Effector CD8-positive, alpha-beta T cell (primary cell): ENCODE data around the gene SBNO2.

ENCODE experiments used
- DNase-seq: peaks from one replicate; lab custom pipeline; 2025; lab: John Stamatoyannopoulos, UW

The SBNO2 gene

DNA sequence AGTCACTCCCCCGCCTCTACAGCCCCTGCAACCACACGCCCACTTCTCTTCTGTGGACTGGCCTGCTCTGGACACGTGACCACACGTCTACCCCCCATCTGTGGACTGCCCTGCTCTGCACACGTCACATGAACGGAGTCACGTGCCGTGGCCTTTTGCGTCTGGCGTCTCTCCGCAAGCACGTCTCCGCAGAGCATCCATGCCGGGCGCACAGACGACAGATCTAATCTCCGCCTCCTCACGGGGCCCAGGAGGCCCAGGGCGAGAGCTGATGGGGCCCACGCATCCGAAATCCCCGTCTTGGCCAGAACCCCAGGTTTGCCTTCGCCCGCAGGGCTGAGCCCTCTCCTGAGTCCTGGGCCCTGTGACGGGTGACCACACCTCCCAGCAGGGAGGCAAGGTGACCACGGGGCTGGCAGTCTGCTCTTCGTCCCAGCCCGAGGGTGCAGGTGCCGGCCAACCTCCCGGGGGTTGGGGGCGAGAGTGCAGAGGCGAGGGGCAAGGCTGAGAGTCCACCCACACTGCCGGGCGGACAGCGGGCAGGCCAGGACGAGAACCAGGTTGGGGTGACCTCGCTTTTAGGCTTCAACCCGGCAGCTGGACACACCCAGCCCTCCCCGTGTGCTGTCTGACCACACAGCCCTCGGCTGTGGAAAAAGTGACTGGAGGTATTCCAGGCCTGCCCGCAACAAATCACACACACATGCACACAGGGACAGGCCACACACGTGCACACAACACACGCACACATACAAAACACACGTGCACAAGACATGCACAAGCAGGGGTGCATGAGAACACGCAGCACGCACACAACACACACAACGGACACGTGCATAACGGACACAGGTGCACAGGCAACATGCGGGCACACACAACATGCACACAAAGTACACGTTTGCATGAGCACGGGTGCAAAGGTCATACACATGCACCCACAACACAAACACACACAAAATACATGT lies 3.9 kb downstream of the SBNO2 start:
- no peak for DNase-seq

DNA sequence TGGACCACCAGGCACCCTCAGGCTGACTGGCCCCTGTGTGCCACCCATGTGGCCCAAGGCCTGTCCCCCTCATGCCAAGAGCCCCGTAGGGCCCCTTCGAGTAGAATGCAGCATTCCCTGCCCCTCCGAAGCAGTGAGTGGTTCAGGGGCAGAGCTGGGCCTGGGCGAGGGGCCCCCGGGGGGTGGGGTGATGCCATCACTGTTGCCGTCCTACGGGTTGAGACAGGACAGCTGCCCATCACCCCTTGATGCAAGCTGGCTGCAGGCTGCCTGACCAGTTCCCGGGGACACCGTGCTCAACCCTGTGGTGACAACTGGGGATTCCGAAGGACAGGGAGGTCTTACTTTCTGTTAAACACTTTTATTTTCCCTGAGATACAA lies 4.7 kb downstream of the SBNO2 start:
- DNase-seq, result no peak

DNA sequence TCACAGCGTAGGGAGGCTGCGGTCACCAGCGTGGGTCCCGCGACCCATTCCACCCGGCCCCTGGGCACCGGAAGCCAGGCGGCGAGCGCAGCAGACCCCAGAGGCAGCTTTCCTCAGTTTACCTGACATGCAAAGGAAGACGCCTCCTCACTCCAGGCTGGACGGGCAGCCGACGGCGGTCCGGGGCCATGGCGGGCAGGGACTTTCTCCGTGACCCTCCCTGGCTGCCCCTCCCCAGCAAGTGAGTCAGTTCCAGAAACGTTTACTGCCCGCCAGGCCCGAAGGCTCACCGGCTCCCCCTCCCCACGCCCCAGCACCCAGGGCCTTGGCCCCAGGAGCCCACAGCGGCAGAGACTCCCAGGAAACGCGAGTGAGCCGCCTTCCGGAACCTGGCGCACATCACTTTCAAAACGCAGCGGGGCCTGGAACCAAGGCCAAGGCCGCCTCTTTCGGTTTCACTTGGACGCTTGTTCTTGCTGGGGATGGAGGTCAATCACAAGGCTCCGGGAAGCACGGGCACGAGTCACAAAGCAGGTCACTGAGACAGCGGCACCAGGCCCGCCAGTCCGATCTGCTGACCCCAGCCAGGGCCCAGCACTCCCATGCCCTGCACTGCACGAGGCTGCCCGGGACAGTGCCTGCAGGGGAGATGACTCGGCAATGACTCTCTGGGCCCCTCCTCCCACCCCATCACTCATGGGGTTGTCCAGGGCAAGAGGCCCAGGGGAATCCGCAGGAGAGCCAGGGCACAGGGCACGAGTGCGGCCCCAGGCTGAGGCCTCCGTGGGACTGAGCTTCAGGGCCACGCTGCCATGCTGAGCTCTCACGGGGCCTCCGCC lies 5.3 kb downstream of the SBNO2 start:
- no peak for DNase-seq

DNA sequence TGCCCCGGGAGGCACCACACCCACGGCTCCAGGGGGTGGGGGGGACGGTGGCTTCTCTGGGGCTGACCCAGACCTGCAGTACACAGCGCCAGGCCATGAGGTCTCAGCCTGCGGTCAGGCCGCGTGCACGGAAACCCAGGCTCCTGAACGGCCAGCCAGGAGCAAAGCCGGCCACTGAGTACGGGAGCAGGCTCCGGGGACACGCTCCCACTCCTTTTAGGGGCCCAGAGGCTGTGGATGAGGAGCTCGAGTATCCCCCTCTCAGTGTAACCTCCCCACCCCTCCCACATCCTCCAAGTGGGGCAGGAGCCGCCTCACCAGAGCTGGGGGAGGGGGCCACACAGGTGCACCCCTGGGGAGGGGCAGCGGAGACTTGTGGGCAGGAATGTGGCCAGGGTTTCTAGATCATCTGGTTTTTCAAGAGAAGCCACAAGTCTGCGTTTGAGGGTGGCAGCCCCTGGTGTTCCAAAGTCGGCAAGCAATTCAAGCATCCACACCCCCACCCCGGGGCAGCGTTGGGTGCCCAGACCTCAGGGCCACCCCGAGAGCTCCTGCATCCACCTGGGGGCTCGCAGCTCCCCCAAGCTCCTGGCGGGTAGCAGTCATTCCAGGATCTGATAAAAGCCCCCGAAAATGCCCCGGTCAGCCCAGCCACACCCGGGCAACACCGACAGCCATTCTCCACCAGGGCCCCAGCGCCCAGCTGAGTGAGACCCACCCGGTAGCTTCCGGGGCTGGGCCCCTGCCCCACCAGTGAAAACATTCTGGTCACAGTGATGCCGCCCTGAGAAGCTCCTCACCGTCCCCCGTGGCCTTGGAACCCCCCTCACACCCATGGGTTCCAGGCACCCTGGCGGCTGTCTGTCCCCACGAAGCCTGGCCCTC lies 6.1 kb downstream of the SBNO2 start:
- DNase-seq, result no peak

DNA sequence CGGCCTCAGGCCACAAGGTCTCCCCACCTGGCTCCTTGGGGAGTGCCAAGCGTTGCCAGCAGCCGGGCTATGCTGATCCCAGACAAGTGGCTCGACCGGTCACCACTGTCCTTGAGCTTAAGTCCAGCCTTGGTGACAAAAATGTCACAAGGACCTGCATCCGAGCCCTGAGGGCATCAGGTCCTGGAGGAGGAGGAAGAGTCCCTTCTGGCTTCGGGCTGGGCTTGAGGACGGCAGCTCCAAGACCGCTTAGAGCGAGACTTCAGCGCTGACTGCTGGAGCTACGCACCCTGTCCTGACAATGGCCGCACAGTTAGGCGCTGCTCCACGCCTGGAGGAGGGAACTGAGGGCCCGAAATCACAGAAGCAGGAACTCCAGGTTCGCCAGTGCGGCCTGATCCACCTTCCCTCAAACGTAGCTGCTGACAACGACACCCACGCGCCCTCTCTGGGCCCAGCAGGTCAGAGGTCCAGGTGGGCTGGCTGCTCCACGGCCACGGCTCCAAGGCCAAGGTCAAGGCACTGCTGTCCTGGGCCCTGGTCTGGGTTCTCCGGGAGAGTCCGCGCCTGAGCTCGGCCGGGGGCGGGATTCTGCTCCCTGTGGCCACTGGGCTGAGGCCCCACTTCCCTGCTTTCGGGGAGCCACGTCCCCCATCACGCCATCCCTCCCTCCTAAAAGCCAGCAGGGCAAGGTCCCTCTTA lies 7.0 kb downstream of the SBNO2 start:
- no peak for DNase-seq

DNA sequence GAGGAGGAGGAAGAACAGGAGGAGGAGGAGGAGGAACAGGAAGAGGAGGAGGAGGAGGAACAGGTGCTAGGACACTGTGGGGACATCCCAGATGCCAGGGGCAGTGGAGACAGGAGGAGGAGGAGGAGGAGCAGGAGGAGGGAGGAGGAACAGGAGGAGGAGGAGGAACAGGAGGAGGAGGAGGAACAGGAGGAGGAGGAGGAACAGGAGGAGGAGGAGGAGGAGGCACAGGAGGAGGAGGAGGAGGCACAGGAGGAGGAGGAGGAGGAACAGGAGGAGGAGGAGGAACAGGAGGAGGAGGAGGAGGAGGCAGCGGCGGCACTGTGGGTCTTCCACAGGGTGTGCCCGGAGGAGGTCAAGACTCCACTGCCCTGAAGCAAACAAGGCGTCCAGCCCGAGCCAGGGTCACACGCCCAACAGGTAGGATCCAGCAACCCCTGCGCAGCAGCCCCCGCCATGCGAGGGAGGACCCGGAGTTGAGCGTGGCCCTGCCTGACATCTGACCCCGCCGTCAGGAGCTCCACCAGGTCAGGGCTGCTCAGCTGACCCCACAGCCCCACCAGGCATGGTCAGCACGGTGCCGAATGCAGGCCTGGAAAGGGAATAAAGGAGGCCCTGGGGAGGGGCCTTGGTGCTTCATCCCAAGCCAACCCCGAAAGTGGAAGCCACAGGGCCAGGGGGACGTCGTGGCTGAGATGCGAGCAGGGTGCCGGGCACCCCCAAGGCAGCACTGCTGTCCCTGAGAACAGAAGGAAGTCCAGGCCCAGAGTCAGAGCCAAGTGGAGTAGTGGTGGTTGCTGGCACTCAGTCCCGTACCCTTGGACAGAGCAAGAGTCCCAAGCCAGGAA lies 9.2 kb downstream of the SBNO2 start:
- no peak for DNase-seq

DNA sequence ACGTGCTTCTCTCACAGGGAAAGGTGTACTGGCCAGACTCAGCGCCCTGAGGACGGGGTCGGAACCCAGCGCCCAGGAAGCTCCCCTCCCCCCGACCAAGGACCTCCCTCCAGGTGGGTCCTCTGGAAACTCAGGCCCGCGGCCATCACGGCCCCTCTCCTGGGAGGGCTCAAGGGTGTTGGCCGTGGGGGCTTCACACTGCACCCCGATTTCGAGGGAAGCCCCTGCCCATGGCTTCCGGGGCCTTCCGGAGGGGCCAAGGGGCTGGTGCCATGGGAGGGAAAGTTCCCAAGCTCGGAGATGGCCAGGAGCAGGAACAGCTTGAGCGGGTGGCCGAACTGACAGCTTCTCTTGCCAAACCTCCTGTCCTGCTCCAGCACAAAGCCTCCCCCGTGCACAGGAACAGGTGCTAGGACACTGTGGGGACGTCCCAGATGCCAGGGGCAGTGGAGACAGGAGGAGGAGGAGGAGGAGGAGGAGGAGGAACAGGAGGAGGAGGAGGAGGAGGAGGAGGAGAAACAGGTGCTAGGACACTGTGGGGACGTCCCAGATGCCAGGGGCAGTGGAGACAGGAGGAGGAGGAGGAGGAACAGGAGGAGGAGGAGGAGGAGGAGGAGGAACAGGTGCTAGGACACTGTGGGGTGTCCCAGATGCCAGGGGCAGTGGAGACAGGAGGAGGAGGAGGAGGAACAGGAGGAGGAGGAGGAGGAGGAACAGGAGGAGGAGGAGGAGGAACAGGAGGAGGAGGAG lies 10.0 kb downstream of the SBNO2 start:
- no peak for DNase-seq

DNA sequence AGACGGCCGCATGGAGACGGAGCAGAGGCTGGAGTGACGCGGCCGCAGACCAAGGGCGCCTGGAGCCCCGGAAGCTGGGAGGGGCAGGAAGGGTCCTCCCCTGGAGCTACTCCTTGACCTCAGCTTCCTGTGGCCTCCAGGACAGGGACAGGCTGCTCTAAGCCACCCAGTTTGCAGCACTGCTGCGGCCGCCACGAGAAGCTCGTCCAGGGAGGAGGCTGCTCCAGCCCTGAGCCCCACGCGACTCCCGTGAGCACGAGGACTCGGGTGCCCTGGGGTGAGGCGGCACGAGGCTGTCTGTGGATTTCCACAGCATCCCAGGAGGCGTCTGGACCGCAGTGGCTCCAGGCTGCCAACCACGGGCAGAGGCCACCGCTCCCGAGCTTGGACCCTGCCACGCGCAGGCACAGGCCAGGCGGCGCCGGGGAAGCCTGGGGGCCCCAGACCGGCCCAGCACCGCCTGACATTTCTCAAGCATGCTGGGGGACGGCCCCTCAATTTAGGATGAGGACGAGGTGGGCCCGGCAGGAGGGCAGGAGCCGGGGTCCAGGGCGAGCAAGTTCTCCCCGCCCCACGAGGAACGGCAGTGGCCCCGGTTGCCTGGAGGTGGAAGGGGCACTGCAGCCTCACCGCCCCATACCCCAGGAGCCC lies 10.7 kb downstream of the SBNO2 start:
- DNase-seq, result no peak

DNA sequence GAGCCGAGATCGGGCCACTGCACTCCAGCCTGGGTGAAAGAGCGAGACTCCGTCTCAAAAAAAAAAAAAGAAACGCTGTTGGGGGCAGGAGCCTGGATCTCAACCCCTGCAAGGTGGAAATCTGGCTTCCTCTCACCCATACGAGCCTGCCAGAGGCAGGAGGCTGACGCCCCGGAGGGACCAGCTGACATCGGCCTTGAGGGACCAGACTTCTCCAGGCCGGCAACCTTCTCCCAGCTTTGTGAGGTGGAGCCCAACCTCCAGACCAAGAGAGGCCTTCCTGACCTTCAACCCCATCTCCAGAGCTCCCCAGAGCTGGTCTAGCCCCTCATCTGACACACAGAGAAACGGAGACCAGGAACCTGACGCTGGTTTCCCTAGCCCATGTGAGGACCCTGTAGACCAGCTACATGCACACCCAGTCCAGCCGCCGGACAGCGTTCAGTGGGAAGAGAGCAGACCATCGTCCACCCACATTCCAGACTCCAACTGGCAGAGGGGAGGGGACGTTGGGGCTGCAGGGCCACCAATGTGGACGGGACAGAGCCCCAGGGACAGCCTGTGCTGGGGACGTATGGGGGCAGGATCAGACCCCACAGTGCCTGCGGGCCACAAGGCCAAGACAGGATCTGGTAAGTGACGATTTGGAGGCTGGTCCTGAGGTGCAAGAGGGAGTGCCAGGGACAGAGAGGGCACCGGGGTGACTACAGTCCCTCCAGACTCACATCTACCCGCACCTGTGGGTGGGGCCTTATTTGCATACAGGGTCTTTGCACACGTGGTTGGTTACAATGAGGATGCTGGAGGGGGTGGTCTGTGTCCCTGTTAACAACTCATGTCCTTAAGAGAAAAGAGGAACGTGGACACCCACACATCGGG lies 11.4 kb downstream of the SBNO2 start:
- DNase-seq, result no peak

DNA sequence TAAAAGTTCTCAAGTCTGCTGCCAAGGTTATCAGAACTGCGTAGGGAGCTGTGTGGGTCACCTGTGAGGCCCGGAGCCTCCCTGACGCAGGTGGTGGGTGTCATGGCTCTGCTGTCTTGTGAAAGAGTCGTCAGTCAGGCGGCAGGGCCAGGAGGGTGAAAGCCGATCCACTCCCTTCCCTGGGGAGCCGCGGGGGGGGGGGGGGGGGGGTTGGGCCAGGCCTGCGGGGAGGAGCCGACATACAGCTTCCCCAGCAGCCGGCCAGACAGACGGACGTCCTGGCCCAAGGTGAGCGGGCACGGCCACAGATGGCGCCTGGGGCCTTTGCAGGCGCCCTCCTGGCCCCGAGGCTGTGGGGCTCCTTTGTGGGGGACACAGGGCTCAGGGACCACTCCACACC lies 12.4 kb downstream of the SBNO2 start:
- DNase-seq, result no peak

DNA sequence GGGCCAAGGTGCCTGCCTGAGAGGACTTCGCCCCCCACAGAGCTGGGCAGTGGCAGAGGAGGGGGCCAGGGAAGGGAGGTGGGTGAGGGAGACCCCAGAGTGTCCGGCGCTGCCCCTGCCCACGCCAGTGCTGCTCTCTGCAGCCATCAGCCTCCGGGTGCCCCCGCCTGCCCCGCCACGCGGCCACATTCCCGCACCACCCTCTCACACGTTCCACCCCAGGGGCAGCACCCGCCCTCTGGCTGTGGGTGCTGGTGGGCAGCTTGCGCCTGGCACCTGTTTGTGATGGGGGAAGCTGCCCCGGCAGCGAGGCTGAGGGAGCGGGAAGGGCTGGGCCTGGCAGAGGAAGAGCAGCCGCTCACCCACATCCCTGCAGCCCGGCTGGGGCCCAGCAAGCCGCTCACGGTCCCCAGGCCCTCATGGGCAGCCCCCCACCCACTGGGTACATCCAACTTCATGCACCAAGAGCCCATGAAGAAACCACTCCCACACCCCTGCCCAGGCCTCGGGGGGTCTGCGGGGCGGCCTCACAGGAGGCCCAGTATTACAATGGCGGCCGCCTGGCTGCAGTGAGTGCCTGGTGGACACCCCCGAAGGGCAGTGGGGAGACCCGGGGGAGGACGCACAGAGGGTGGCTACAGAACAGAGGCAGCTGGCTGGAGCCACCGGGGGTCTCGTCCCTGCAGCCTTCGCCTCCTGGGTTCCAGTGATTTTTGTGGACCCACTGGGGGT lies 14.0 kb downstream of the SBNO2 start:
- DNase-seq, result no peak

DNA sequence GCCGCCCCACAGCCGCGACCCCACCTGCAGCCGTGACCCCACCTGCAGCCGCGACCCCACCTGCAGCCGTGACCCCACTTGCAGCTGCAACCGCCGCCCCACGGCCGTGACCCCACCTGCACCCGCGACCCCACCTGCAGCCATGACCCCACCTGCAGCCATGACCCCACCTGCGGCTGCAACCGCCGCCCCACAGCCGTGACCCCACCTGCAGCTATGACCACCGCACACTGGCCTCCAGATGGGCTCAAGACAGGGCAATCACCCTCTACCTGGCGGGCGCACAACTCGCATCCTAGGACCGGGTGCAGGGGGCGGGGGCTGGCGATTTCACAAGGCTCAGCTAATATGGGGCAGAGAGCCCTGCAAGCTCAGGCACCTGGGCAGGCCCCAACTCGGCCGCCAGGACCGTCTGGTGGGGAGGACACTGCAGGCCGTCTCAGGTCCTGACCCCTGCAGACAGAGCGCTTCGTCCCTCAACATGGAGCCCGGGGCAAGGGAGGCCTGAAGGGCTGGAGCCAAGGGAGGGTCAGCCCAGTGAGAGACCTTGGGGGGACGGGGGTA lies 15.1 kb downstream of the SBNO2 start:
- DNase-seq, result no peak

DNA sequence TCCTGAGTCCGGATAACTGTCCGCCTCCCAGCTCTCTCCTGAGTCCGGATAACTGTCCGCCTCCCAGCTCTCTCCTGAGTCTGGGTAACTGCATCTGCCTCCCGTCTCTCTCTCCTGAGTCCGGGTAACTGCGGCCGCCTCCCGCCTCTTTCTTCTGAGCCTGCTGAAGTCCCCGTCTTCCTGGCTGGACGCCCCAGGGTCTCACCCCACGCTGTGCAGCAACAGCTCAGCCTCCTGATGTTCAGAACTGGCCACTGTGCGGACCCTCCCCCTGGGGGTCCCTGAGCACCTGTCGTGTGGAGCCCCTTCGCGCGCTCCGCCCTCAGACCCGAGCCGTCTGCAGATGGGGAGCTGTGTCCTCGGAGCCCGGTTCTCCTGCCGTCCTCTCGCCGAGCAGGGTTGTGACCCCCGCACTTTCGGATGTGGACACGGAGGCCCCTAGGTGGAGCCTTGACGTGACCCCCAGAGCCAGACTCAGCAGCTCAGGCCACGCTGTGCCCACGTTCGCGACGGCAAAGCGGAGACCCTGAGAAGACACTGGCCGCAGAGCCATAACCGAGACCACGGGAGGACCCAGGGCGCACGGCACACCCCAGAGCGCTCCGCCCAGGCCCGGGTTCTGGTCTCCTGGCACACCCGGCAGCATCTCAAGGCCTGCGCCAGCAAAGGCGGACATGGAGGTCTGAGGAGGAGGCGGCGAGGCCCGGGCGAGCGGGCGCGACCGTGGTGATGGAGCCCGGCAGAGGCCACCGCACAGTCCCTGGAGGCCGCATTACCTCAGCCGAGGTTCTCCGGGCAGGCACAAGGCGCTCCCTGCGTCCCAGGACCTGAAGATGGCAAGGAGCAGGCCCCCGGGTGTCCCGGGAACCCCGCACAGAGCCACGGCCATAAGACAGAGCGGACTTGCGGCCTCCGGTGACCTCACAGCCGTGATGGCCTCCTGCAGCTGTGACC lies 15.9 kb downstream of the SBNO2 start:
- no peak for DNase-seq

DNA sequence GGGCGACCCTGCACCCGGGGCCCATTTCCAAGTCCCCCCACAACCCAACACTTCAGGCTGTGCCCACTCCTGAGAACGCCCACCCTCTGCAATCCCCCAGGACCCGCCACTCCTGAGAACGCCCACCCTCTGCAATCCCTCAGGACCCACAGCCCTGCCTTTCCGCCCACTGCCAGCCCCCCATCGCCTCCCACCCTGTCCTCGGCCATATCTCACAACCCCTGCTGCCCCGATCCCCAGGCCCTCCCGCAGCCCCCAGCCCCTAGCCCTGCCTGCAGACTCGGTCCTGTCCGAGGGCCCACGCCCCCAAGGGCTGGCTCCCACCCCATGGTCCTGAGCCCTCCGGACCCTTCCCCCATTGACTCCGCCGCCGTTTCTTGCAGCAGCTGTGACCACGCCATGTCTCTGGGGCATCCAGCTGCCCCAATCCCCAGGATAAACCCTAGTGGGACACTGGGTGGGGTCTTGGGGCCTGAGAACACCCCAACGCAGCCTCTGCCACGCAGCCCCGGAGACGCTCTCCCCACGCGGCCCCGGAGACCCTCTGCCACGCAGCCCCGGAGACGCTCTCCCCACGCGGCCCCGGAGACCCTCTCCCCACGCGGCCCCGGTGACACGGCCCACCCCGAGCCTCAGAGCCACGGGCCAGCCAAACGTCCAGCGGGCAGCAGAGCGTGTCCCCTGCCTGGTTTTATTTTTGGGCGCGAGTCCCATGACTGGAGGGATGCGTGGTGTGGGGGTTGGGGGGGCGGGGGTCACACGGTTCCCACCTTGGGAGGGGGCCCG lies 17.0 kb downstream of the SBNO2 start:
- no peak for DNase-seq

DNA sequence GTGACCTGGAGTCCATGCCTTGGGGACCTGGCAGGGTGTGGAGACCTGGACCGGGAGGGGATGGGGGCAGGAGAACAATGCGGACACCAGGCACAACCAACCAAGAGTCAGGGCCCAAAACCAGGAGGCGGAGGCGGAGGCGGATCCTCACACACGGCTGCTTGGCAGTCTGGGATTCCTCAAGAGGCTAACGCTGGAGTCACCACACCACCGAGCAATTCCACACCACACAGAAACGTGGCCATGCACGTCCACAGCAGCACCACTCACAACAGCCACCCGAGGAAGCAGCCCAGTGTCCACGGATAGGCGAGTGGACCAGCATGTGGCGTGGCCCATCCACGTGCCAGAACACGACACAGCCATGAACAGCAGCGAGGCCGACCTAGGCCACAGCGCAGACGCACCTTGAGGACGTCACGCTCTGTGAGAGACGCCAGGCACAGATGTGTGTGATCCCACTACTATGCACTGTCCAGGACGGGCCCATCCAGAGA lies 17.7 kb downstream of the SBNO2 start:
- DNase-seq, result no peak
